IPS DF 4.7 (cell line): ENCODE data around the gene RTP4.

ENCODE experiments used
- DNase-seq: peaks from one replicate; pipeline ENCODE4 v3.0.0-alpha.2; 2013; ENCODE audit warnings: low spot score; ENCODE audit errors: extremely low read depth

The RTP4 gene, protein sequence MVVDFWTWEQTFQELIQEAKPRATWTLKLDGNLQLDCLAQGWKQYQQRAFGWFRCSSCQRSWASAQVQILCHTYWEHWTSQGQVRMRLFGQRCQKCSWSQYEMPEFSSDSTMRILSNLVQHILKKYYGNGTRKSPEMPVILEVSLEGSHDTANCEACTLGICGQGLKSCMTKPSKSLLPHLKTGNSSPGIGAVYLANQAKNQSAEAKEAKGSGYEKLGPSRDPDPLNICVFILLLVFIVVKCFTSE

DNA sequence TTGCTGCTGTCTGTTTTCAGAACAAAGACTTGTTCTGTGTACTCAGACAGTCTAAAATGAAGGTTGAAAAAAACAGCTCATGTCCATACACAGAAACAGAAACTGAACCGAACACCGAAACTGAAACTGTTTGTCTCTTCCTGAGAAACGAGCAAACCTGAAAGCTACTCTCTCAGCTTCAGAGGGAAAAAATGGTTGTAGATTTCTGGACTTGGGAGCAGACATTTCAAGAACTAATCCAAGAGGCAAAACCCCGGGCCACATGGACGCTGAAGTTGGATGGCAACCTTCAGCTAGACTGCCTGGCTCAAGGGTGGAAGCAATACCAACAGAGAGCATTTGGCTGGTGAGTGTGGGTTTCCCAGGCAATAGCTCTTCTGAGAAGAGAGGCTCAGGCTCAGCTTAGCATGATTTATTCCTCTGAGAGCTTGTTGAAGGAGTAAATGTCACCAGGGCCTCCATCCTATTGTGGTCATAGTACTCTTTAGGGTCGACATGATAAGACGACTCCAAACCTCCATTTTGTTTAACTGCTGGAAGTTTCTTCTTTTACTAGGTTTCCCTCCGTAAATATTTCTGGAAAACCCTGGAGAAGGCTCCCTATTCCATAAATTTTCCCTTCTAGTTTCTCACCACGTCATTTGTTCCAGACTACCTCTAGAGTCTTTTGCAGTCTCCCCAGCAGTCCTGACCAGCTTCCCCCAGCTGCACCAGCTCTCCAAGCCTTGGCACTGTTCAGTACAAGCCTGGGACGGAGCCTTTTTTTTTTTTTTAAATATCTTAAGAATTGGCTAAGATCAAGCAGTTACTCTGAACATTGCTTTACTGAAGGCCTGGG lies at the start of gene RTP4:
TSS of gene RTP4 (plus strand) at position 135 of the 838 bp plus-strand sequence. CDS start at position 192, 57 bp downstream.
- no peak for DNase-seq

DNA sequence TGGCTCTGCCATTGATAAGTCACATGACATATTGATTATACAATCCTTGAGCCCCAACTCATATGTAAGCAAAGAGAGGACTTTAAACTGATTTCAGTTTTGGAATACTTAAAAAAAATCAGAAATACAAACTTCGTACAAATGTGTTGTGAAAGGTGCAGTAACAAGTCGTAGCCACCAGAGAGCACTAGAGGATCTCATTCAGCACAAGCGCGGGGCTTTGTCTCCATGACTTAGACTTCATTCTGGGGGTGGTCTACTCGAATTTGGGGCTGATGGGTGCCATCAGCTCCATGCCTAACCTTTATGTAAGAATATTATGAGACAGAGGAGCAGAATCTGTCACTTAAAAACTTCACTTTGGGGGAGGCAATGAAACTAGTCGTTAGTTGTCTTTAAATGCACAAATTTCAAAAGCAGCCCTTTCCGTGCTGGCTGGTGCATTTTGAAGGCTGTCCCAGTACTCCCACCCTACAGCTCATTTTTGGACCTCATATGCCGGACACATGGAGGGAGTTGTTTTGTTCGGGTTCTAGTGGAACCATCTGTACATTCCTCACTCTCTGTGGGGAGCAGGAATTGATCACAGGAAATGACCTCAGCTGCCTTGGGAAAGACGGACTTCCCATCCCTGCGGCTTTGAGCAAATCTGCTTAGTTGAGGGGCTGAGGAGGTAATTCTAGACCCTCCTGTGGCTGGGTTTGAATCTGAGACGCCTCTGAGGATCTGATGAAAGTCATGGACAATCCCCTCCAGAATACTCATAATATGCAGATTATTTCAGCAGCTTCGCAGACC lies 49.2 kb upstream of the RTP4 start:
- DNase-seq: no peak

DNA sequence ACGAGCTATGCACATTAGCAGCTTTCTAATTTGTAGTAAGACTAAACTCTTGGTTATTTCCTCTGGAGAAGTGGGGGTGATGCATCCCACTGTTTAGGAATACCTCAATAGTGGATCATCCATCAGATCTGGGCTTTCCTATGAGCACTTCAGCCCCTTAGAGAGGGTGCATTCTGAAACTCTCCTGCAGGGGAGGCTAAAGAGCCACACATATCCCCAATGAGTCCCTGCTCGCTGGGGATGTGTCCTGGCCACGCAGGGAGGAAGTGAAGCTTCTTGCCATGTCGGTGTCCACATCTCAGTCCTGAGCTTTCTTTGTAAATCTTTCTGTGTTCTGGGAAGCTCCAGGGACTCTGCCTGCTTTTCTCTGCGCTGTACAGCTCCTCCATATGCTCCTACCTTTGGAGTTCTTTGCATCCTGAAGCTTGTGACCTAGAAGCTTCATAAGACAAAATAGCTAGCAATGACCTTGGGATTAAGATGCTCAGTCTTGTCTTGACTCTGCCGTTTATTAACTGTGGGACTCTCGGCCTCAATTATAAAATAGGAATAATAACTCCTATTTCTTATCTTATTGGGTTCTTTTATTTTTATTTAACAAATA lies 48.4 kb upstream of the RTP4 start:
- DNase-seq: peak; percentile 89

DNA sequence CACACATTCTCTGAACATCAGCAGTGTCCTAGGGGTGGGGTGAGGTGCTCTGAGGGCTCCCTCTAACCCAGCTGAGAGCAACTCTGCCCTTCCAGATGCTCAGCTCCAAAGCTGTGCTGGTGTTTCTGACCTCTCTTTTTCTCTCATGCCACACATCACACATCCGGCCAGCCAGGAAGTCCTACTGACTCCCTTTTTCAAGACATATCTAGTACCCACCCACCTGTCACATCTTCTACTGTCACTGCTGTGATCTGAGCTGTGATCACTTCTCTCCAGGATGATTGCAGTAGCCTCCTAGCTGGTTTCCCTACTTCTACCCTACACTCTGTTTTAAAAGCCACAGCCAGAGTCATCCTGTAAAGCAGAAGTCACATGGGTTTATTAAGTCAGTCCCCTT lies 46.4 kb upstream of the RTP4 start:
- DNase-seq: no peak

DNA sequence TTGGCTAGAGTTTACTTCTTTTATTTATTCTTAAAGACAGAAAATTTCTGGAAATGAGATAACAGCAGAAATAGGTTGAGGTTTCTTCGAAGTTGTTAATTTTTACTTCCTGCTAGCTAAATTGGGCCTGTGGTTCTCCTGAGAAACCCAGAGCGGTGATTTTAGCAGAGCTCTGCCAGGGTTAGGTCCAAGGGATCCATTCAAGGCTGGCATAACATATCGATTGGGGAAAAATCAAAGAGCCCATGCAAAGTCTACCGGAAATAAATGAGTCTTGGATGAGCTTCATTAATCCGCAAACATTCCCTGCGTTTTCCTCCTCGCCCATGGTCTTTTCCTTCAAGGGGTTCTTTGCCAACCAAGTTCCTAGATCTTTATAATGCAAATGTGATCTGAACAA lies 45.9 kb upstream of the RTP4 start:
- no peak for DNase-seq

DNA sequence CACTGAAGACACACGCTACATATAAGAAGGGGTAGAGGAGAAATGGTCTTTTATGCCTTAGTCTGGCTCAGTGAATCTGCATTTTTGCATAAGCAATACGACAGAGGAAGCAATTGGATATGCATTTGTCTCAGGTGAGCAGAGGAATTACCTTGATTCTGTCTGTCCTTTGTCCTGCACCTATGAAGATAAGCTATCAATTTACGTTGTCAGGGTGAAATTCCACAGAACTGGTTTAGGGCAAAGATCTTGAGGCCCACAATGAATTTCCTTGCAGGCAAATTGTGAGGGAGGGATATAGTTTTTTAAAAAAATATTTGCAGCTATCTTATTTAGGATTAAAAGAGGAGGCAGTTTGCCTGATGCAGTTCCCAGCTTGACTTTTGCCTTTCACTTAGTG lies 45.1 kb upstream of the RTP4 start:
- no peak for DNase-seq

DNA sequence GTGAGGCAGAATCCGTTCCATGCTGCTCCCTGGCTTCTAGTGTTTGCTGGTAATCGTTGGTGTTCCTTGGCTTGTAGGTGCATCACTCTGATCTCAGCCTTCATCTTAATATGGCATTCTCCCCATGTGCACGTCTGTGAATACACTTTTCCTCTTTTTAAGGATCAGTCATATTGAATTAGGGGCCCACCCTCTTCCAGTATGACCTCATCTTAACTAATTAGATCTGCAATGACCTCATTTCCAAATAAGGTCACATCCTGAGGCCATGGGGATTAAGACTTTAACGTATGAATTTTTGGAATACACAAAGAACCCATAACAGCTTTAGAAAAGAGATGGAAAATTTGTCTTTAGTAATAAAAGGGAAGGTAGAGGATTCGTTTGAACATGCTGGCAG lies 42.6 kb upstream of the RTP4 start:
- no peak for DNase-seq

DNA sequence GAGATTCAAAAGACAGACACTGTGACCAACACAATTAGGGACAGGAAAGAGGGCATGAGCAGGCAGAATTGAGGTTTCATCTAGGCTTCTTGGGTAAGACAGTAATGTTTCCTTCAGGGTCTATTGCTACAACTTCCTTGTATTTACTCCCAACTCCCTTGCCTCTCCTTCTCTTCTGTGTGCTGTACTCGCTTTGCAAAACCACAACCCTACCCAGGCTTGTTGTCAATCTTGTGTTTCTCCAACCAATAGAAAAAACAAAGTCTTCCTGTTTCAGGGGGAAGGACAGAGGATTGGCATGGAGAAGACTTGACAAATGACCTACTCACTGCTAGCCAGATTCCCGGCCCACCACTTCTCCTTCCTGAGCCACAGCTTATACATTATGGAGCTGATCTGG lies 40.3 kb upstream of the RTP4 start:
- DNase-seq: no peak

DNA sequence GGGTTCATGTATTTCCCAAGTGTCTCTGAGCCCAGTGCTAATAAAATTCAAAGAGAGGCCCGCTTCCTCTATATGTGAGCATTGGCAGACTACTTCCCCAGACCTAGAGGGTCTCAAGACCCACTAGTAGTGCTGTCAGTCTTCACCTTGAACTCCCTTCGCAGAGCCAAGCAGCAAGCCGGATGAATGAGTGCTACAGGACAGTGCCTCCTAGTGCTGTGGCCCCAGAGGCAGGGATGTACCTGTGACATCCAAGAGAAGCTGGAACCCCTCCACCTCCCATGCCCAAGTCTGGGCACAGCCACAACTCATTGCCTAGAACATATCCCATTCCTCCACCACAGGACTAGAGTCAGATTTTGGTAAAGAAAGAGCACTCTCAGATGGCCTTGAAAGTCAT lies 39.5 kb upstream of the RTP4 start:
- DNase-seq: no peak

DNA sequence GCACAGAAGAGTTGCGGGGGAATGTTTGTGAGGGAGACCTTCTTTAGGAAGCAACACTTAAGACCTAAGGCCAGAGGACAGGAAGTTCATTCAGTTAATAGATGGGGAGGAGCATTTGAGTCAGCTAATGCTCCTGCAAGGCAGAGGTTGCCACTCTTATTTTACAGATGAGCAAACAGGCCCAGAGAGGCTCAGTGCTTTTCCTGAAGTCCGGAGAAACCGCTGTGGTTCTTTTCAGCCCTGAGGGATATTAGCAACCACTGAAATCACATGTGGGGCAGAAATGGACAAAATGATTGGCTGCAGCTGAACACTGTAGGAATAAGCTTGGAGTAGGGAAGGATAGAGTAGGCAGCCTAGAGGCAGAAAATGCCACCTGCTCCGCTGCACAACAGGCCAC lies 33.3 kb upstream of the RTP4 start:
- no peak for DNase-seq

DNA sequence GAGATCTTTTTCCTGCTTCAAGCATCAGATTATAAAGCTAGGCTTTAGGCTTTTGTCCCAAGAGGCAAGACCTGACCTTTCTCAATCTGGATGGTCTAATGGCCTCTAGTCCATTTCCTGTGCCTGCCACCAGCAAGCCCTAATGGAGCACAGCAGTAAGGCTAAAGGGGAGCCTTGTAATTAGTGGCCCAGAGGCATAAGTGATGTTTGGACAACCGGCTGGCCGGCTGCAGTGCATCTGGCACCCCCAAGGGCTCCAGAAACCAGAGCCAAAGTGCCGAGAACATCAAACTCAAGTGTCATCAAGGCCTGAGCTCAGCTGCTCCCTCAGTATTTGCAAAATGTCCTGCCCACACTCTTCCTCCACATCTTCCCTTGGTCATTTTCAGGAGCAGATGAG lies 31.9 kb upstream of the RTP4 start:
- DNase-seq: no peak

DNA sequence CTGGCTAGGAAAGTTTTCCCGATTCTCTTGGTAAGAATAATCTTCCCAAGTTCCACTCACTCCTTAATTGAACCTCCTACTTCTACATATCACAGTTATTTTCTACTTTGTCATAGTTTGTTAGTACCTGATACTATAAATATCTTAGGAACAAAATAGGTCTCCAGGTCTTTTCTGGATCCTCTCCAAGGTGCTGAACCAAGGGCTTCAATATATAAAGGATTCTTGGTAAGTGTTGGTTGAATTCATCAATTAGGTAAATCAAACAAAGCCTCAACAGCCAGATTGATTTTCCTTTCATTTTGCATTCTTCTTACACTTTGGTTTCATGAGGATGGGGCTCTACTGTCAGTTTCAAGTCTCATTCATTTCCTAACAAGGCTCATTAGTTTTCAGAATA lies 27.6 kb upstream of the RTP4 start:
- no peak for DNase-seq

DNA sequence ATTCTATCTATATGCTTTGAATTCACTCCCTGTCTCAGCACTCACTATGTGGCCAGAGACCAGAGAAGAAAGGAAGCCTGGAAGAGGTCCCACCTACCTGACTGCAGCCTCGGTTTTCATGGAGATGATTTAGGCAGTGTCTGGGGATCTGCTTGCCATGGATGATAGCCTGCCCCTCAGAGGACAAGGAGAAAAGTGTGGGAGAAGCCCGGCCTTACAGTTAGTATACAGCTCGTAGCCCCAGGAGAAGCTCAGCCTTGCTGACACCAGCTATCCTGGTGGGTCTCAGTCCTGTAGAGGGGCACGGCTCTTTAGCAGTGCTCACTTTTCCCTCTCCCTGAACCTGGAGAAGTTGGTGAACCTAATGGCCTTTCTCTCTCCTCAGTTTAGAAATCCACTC lies 25.9 kb upstream of the RTP4 start:
- DNase-seq: no peak

DNA sequence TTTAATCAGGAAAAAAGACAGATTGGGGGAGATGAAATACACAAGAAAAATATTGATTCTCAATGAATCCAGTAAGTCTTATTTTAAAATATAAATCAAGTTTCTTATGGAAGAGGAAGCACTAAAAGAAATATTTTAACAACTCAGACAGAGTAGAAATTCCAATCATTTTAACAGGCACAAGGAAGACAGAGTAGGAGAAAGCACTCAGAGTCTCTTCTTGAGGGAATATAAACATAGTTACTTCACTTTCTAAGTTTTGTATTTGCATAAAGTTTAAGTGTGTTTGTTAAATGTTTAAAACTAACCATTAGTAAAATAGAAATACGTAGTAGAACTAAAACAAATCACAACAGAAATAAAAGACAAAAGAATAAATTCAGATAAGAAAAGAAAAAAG lies 24.5 kb upstream of the RTP4 start:
- no peak for DNase-seq

DNA sequence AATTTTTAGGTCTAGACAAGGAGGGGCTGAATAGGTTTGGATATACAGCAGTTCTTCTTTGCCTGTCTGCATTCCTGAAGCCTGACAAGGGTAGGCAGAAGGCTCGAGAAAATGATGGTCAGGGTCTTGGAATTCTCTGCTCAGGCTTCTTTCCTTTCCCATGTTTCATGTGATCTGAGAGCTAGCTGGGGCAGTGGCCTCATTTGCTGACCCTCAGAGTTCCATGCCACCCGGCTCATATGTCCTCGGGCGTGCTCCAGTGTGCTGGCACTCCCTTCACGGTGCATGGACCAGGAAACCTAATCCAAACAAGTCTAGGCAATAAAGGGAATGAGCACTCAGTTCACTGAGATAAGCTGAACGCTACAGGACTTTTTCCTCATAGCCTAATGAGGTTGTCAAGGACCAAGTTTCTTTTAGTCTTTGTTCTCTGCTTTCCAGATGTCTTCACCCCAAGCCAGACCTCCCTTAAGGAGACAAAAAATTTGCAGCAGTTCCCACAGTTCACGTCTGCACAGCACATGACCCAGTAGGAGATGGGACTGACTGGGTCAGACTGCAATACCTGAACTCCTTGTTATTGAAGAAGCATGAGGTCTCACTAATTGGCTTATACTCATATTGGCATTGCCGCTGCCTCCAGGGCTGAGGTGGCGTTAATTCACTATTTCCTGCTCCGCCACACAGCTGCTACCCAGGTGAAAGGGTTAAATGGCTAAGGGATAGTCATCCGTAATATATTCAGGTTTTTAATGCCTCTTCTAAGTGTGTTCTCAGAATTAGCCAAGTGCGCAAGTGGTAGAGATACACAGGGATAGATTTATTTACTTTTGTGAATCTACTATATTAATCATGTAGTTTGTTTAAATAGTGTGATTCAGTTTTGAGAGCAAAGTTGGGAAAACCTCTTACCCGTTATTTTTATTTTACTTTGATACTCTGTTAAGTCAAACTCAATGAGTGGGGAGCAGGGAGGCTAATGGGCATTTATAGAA lies 15.3 kb upstream of the RTP4 start:
- no peak for DNase-seq

DNA sequence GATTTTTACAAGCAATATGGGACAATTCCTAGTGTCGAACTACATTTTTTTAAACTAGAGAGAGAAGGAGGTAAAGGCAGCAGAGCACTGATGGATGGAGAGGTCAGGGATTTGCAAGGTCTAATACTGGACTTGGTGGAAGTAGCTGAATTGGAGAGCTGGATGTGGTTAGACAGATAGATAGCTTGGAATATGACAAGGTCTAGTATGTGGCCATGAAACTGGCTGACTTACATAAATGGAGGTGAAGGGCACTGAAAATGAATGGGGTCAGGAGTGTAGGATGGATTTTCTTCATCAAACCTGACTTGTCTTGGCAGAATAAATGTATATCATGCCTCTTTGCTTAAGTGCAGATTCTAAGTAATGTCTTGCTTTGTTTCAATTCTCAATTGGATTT lies 10.1 kb upstream of the RTP4 start:
- DNase-seq: no peak

DNA sequence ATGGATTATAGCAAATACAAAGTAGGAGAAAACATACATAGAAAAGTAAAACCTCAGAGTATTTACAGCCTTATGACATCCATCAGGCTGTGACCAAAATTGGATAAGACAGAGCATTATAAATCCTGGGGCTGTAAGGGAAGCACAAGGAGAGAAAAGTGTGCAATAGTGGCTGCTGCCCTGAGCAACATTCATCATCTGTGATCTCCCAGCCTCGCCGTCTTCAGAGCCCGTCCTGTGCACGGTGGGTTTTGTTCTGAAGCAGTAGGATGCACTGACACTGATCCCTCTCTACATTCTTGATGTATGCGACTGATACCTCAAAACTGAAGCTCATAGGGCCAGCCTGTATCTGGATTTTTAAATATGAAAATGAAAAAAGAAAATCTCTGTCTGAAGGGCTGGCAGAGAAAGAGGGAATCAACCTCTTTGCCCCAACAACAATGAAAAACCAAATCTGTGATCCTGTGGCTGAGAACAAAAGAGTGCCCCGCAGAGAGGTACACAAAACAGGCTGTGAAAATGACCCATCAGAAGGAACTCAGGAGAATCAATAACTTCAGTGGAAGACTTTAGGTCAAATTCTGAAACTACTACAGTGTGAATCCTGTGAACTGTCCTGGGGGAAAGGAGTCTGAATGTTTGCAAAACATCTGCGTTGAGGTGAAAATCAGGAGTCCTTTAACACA lies 8.2 kb upstream of the RTP4 start:
- no peak for DNase-seq

DNA sequence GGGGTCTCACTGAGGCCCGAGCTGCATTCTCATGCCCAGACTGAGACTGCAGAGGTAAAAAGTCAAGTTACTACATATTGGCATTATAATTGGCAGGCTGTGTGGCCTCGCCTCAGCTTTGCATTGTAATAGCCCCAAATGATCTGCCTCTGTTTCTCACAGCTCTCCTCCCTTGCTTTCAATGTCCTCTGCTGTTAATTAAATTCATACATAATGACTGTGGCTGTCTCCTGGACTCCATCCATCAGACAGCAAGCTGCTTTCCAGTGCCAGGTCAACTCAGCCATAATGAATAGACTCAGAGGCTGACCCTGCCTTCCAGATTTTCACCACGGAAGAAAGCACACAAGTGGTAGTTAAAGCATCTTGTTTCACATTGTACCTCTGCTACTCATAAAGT lies 7.6 kb upstream of the RTP4 start:
- DNase-seq: no peak

DNA sequence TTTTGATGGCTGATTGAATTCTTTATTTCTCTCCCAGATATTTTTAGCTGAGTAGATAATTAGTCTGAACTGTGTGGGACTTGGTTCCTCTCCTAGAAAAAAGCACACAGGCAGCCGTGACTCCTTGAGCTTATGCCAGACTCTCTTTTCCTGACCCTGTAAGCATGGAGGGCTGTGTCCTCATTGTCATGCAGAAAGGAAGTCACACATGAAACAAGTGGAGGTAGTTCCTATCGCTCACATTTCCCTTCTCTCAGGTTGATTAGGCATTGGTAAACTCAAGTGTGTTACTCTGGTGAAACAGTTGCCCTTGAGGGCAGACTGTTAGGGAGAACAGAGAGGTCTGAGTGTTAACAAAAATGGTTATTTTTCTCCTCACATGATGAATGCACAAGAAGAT lies 6.3 kb upstream of the RTP4 start:
- DNase-seq: peak; percentile 53

DNA sequence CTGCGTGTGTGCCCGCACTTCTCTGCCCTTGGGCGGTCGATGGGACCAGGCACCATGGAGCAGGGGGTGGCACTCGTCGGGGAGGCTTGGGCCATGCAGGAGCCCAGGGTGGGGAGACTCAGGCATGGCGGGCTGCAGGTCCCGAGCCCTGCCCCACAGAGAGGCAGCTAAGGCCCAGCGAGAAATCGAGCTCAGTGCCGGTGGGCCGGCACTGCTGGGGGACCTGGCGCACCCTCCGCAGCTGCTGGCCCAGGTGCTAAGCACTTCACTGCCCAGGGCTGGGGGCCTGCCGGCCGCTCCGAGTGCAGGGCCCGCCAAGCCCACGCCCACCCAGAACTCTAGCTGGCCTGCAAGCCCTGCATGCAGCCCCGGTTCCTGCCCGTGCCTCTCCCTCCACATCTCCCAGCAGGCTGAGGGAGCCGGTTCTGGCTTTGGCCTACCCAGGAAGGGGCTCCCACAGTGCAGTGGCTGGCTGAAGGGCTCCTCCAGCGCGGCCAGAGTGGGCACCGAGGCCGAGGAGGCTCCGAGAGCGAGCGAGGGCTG lies 553 bp upstream of the RTP4 start:
- DNase-seq: no peak
